HPDE6-E6E7 (cell line): ENCODE data around the gene PCSK4.
"Not testable (repeated sequence)": the region's sequence is repeated elsewhere in the genome, so short reads cannot be mapped to it uniquely, and the experiment has no call there.

Source experiments
- DNase-seq: peaks from one replicate; pipeline ENCODE4 v3.0.0; 2011; ENCODE audit warnings: missing footprints; ENCODE audit errors: extremely low spot score

The PCSK4 gene

DNA sequence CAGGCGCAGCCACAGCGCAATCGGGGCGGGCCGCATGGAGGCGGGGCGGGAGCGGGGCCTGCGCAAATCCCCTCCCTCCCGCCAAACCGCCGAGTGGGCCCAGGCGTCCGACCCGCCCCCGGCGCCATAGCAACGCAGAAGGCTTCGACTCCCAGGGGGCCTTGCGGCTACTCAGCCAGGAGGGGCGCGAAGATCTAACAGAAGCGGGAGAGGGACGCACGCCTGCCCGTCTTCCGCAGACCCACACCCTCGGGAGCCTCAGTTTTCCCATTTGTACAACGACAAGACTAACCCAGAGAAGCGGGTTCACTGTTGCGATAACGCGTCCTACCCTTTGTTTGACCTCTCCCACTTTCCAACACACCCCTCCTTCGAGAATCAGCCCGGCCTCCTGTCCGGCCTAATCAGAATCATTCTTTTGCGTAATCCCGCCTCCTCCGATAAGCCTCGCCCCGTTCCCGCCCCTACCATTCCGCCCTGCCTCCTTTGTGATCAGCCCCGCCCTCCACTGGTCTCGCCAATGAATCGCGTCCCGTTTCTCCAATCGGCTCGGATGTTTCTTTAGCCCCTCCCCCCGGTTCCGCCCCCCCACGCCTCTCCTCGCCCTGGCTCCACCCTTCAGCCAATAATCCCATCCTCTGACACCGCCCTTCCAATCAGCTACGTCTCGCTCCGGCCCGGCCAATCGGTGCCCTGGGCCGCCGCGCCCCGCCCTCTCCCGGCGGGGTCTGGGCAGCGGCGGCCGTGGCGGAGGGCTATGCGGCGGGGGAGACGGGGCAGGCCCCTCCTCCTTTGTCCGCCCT lies at the start of gene PCSK4:
Gene PCSK4, minus strand, starts transcription at position 40 of the 803 bp plus-strand sequence. Its CDS starts 4 bp downstream, at position 36.
- DNase-seq = peak; percentile 92

DNA sequence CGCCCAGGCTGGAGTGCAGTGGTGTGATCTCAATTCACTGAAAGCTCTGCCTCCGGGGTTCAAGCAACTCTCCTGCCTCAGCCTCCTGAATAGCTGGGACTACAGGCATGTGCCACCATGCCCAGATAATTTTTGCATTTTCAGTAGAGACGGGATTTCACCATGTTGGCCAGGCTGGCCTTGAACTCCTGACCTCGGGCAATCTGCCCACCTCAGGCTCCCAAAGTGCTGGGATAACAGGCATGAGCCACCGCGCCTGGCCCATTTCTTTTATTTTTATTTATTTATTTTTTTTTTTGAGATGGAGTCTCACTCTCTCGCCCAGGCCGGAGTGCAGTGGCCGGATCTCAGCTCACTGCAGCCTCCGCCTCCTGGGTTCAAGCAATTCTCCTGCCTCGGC lies 49.6 kb upstream of the PCSK4 start:
- not testable (repeated sequence) for DNase-seq

DNA sequence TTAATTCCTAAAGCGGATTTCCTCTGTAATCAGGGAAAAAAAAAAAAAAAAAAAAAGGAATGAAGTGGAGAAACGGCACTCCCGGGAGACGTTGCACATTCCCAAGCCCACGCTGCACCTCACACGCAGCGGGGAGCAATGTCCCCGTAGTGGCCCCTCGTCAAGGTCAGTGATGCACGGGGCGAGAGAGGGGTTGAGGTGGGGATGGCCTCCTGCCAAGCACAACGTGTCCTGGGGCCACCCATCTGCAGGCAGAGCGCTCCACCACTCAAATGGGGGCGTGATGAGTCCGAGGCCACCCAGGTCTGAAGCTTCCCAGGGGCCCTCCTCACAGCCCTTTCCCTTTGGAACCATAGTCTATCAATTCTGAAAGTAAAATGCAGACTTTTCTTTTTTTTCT lies 48.8 kb upstream of the PCSK4 start:
- no peak for DNase-seq

DNA sequence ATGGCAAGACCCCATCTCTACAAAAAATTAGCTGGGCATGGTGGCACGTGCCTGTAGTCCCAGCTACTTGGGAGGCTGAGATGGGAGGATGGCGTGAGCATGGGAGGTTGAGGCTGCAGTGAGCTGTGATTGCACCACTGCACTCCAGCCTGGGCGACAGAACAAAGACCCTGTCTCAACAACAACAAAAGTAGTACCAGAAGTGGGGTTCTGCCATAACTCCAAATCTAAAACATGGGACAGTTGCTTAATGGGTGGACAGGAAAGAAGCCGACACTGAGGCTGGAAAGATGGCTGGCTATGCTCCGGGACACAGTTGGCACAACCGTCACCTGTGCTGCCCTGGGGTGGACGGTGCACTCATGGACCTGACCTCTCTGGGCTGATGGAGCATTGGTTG lies 45.5 kb upstream of the PCSK4 start:
- not testable (repeated sequence) for DNase-seq

DNA sequence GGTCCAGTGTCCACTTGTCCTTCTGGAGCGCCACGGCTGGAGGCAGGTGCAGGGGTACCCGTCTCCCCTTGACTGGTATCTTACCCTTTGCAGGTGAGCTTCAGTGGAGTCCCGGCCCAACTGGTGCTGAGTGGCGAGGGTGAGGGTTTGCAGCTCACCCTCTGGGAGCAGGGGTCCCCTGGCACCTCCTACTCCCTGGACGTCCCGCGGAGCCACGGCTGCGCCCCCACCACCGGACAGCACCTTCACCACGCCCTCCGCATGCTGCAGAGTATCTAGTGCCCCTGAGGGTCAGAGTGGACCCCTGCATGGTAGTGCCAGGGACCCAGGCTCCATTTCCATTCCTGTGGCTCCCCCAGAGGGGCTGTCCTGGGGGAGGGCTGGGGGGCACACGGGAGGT lies 44.8 kb upstream of the PCSK4 start:
- DNase-seq = no peak

DNA sequence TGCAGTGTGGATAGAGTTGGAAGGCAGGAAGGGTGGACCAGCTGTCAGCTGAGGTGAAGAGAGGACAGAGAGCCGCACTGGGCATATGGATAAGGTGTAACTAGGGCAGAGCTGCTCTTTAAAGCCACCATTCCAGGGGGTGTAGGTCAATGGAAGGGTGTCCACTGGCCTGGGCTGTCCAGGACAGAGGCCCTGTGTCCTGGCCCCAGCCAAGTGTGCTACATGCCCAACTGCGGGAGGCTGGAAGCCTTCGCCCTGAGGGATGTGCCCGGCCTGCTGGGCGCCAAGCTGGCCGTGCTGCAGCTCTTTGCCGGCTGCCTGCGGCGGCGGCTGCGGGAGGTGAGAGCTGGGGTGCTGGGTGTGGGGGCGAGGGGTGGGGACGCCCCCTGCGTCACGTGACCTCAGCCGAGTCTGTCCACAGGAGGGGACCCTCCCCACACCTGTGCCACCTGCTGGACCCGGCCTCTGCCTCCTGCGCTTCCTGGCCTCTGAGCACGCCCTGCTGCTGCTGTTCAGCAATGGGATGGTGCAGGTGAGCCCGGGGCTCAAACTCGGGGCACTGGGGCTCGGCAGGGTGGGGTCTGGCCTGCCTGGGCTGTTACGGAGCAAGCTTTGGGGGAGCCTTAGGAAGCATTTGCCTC lies 43.5 kb upstream of the PCSK4 start:
- DNase-seq = no peak

DNA sequence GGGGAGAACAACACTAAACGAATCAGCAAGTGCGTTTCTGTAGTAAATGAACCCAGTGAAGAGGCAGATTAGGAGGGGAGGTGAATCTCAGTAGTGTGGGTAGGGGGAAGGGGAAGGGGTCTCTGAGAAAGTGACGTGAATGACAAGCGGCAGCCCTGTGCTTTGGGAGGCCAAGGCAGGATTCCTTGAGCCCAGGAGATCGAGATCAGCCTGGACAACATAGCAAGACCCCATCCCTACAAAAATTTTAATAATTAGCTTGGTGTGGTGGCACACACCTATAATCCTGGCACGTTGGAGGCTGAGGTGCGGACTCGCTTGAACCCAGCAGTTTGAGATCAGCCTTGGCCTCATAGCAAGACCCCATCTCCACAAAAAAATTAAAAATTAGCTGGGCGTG lies 41.9 kb upstream of the PCSK4 start:
- DNase-seq = no peak

DNA sequence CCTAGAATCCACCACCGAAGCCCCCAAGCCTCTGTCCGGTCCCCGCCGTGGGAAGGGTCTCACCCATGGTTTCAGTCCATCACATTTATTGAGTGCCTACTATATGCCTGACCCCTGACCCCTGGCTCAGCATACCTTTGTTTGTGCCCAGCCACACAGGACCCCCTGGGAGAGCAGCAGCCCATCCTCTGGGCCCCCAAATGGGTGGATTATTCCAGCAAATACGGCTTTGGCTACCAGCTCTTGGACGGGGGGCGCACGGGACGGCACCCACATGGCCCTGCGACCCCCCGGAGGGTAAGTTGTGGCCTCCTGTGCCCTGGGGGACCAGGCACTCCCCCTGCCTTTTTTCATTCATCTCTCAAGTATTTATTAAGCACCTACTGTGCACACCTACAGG lies 41.4 kb upstream of the PCSK4 start:
- no peak for DNase-seq

DNA sequence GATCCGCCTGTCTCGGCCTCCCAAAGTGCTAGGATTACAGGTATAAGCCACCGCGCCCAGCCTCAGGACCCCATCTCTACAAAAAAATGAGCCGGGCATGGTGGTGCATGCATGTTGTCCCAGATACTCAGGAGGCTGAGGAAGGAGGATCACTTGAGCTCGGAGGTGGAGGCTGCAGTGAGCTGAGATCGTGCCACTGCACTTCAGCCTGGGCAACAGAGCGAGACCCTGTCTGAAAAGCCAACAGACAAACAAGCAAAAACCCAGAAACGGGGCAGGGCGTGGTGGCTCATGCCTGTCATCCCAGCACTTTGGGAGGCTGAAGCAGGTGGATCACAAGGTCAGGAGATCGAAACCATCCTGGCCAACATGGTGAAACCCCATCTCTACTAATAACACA lies 40.7 kb upstream of the PCSK4 start:
- DNase-seq = not testable (repeated sequence)

DNA sequence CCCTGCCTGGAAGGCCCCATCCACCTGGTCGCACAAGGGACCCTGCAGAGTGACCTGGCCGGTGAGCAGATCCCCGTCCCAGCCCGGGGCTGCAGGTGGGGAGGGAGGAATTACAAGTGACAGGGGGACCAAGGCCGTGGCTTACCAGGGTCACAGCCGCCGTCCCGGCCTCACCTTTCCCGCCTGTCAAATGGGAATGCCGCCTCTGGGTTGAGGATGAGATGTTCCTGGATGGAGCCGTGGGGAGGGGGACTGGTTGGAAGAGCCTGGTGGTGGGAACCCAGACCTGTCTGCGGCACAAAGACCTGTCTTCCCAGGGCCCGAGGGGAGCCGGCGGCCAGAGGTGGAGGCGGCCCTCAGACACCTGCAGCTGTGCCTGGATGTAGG lies 39.3 kb upstream of the PCSK4 start:
- DNase-seq = no peak

DNA sequence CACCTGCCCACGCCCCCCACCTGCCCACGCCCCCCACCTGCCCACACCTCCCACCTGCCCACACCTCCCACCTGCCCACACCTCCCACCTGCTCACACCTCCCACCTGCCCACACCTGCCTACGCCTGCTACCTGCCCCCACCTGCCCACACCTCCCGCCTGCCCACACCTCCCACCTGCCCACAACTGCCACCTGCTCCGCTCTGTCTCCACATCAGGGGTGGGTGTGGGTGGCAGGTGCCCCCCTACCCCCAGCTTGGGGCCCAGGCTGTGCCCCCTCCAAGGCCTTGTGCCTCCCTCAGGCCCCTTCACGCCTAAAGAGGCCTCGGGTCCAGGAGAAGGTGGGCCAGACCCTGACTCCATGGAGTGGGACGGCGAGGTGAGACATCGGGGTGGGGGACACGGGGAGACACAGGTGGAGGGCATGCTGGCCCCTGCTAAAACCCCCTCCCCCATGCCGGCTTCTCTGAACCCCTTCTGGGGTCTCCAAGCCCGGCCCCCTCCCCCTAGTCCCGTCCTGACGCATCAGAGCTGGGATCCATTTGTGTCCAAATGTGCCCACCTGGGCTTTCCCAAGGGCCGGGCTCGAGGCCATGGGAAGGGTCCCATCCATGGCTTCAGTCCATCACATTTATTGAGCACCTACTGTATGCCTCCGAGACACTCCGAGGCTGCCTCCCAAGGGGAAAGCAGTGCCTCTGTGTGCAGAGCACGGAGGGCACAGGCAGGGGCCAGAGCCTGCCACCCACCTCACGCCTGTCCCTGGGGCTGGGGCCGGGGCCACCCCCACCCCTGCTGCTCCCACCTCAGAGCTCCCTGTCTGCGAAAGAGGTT lies 38.7 kb upstream of the PCSK4 start:
- DNase-seq = no peak

DNA sequence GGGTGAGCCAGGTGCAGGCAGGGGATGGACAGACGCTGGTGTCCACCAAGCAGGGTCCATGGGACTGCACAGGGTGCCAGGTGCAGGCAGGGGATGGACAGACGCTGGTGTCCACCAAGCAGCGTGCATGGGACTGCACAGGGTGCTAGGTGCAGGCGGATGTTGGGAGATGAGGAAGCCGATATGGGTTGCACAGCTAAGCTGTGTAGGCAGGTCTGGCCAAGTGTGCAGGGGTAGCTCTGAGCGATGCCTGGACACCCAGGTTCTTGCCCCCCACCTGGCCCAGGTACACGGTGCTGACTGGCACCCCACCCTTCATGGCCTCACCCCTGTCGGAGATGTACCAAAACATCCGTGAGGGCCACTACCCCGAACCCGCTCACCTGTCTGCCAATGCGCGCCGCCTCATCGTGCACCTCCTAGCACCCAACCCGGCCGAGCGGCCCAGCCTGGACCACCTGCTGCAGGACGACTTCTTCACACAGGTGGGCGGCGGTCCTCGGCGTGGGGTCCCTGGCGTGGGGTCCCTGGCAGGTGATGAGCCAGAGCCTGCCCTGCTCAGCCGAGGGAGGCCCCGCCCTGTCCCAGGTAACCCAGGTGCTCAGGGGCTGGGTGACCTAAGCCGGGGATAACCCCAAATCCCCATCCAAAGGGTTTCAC lies 37.6 kb upstream of the PCSK4 start:
- DNase-seq = no peak

DNA sequence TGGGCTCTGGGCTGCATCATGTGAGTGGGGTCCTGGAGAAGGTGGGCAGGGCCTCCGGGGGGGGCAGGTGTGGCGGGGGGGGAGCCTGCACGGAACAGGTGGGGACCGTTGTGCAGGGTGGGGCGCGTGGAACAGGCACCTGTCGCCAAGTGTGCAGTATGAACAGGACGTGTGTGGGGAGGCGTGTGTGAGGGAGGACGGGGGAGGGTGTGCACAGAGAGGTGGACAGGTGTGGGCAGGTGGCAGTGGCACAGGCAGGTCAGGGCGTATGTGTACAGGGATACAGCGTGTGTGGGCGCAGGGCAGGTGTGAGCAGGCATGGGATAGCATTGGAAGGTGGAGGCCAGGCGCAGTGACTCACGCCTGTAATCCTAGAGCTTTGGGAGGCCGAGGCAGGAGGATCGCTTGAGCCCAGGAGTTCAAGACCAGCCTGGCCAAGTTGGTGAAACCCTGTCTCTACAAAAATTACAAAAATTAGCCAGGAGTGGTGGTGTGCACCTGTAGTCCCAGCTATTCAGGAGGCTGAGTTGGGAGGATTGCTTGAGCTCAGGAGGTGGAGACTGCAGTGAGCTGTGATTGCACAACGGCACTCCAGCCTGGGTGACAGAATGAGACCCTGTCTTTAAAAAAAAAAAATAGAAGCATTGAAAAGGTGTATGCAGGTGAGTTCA lies 37.0 kb upstream of the PCSK4 start:
- DNase-seq = no peak

DNA sequence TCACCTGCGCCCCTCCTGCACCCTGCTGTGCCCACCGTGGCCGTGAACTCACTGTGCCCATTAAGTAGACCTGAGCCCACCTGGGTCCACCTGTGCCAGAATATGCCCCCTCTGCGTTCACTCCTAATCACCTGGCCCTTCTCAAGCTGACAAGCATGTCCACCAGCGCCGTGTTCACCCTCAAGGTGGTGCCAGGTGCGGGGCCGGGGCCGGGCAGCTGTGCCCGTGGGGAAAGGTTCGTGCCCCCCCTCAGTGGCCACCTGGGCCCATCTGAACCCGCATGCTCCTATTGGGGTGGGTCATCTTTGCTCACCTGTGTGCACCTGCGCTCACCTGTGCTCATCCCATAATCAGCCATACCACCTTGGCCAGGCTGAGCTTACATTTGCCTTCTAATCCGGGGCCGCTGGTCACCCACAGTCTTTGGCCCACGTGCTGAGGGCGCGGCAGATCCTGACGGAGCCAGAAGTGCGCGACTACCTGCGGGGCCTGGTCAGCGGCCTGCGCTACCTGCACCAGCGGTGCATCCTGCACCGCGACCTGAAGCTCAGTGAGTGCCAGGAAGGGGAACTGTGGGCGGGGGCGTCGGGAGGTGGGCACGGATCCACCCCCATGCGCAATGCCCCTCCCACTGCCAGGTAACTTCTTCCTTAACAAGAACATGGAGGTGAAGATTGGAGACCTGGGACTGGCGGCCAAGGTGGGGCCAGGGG lies 36.1 kb upstream of the PCSK4 start:
- DNase-seq = no peak

DNA sequence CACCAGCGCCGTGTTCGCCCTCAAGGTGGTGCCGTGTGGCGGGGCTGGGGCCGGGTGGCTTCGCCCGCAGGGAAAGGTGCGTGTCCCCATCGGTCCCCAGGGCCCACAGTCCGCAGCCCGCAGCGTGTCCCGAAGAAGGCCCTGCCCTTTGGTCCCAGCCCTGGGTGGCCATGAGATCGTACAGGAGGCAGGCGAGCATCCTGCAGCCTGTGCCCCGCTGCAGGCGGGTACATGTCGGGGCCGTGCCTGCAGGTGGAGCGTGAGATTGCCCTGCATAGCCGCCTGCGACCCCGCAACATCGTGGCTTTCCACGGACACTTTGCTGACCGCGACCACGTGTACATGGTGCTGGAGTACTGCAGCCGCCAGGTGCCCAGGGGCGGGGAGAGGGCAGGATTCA lies 35.2 kb upstream of the PCSK4 start:
- DNase-seq = no peak

DNA sequence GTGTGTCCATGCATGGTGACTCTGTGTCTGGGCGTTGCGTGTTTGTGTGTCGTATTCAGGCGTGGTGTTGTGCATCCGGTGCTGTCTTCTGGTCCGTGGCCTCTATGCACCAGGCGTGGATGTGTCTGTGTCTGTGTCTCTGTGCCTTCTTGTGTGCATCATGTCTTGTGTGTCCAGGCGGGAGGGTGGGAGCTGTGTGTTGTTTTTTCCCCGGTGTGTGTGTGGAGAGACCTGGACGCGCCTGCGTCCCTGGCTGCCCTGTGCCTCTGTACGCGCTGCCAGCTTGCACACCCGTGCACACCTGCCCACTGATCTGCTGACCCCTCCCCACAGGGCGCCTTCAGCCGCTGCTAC lies 34.8 kb upstream of the PCSK4 start:
- no peak for DNase-seq

DNA sequence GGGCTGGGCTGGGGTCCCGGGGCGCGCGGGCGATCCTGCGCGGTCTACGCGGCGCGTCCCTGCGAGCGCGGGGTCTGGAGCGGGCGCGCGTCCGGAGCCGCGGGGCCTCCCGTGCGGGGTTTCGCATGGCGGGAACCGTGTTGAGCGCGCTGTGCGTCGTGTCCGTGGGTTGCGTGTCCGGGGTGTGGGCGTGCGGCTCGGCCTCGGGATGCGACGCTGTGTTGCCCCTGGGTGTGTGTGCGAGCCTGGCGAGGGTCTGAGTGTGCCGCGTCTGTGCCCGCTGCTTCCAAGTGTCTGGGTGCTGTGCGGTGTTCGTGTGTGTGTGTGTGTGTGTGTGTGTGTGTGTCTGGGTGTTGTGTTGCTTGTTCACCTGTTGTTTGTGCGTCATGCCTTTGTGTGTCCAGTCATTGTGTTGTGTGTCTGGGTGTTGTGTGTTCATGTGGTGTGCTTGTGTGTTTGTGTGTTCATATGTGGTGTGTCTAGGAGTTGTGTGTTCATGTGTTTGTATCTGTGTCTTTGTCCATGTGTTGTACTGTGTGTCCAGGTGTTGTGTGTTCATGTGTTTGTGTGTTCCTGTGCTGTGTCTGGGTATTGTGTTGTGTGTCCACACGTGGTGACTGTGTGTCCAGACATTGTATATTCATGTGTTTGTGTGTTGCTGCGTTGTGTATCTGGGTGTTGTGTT lies 34.3 kb upstream of the PCSK4 start:
- no peak for DNase-seq

DNA sequence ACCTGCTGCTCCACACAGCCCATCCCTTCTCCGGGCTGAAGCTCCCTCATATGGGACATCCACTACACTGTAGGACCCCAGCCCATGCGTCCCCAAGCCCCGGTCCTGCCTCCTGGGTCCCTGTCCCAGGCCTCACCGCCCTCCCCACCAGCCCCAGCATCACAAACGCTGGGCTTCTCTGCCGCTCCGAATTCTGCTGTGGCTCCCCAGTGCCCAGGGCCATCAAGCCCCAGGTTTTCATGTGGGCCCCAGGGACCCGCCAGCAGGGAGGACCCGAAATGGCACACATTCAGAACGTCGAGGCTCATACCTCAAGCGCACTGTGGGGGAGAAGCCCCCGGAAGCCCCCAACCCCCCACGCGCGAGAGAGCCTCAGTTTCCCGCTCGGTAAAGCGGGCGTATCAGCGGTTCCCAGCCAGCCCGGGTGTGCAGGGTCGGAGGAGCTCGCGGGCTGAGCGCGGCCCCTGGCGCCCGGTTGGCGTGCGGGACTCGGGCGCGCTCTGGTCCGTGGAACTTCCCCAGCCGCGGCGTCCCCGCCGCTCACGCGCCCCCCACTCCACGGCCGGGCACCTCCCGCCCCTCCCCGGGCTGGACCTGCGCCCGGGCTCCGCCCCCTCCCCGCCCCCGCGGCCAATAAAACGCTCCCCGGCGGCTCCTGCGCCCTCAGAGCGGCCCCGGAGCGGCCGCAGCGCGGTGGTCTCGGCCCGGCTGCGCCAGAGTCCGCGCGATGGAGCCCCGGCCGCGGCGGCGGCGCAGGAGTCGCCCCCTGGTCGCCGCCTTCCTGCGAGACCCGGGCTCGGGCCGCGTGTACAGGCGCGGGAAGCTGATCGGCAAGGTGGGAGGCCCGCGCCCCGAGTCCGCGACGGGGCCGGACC lies 33.5 kb upstream of the PCSK4 start, which contains the start of gene PLK5:
Gene PLK5, plus strand, starts transcription at position 666 of the 875 bp plus-strand sequence. CDS start 2,920 bp downstream, outside the sequence.
- no peak for DNase-seq

DNA sequence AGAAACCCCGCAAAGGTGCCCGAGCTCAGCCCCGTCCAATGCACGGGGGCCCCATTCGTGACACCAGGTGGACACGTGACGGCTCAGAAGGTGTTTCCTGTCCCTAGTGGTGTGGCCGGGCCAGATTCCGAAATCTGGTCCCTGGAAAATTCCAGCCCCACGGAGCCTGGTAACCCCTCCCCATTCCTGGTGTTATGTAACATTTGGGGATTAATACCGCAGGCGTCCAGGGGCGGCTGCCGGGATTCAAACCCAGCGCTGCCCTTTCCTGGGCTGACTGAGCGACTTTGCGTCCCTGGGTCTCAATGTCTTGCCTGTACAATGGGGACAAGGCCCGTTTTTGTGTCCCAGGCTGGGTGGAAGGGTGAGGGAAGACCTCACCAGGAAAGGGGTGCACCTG lies 32.7 kb upstream of the PCSK4 start:
- no peak for DNase-seq
